HG03575 (cell line): Measurements from ENCODE around the gene HSPBP1.

Experiments used
- ATAC-seq: cut with Tn5 transposase; IDR thresholded peaks from one replicate; pipeline ENCODE4 v1.9.1; 2021; ENCODE audit not compliant: unreplicated experiment, insufficient number of reproducible peaks, low FRiP score; ENCODE audit errors: extremely low read depth

The HSPBP1 gene

GRCh38 chr19:55305983-55306562, 26.2 kb upstream of the HSPBP1 start:
- ATAC-seq, result no peak

- ATAC-seq, result no peak
Measured at GRCh38 chr19:55305491-55305890, 25.6 kb upstream of the HSPBP1 start.

GRCh38 chr19:55304980-55305379, 25.1 kb upstream of the HSPBP1 start:
- no peak for ATAC-seq

GRCh38 chr19:55304279-55304978, 24.5 kb upstream of the HSPBP1 start:
- ATAC-seq, result no peak

GRCh38 chr19:55303477-55303876, 23.6 kb upstream of the HSPBP1 start:
- no peak for ATAC-seq

GRCh38 chr19:55302318-55302703, 22.4 kb upstream of the HSPBP1 start:
- ATAC-seq, result no peak

- ATAC-seq, result no peak
Measured at GRCh38 chr19:55301459-55302317, 21.8 kb upstream of the HSPBP1 start.

- ATAC-seq, result no peak
Measured at GRCh38 chr19:55300886-55301458, 21.1 kb upstream of the HSPBP1 start.

- no peak for ATAC-seq
Measured at GRCh38 chr19:55299991-55300390, 20.1 kb upstream of the HSPBP1 start.

GRCh38 chr19:55297267-55297666, 17.4 kb upstream of the HSPBP1 start:
- no peak for ATAC-seq

- no peak for ATAC-seq
Measured at GRCh38 chr19:55289117-55289796, 9.3 kb upstream of the HSPBP1 start.

- ATAC-seq, result no peak
Measured at GRCh38 chr19:55287361-55288079, 7.6 kb upstream of the HSPBP1 start.

GRCh38 chr19:55285229-55285890, 5.5 kb upstream of the HSPBP1 start:
- no peak for ATAC-seq

GRCh38 chr19:55284405-55285058, 4.6 kb upstream of the HSPBP1 start:
- no peak for ATAC-seq

GRCh38 chr19:55283548-55284377, 3.9 kb upstream of the HSPBP1 start, which contains the start of gene BRSK1:
Gene BRSK1, plus strand, starts transcription at chr19:55283997. Its CDS starts 446 bp downstream, at chr19:55284443.
- ATAC-seq, result no peak

- ATAC-seq, result no peak
Measured at GRCh38 chr19:55279340-55279739, 570 bp downstream of the HSPBP1 start.
